HCT116 (cell line): ENCODE data around the gene ZEB2. TPM values are rescaled to one million over a fixed set of nuclear protein-coding genes. Genes with fewer than 3 reads are reported as not detected.

Source experiments
- ATAC-seq: fragments of 200-7000 bp; cut with Tn5 transposase; 2 replicates; pipeline ENCODE4 v1.9.1; 2020; ENCODE audit warnings: mild to moderate bottlenecking, moderate library complexity
- BruUV-seq: library from RNA; stranded (reverse); fragments of 400-500 nt; replicated peaks from 2 replicates; lab custom pipeline; 2021; lab: Mats Ljungman, UMichigan
- CTCF ChIA-PET: fragments of 300-600 bp; sonication (Branson Sonifier 250); formaldehyde crosslinking; loops from one replicate; lab custom pipeline; 2021; ENCODE audit warnings: antibody characterized with exemption; lab: Charles Lee
- POLR2A ChIA-PET: fragments of 300-600, 350-600 bp; sonication (Branson Sonifier 250); formaldehyde crosslinking; loops from one replicate; lab custom pipeline; 2021; ENCODE audit warnings: antibody characterized with exemption; lab: Charles Lee
- RAD21 ChIA-PET, 2 experiments: fragments of 300-600 bp; sonication (Branson Sonifier 250); formaldehyde crosslinking; loops; one replicate each; lab custom pipeline; 2023; ENCODE audit warnings: low total read pairs in 2 of 2; ENCODE audit not compliant: uncharacterized antibody in 2 of 2, unreplicated experiment in 2 of 2, low non-redundant PET in 1 of 2; lab: Charles Lee
- DNase-seq: peaks from one replicate; pipeline ENCODE4 v3.0.0-alpha.2; 2010; ENCODE audit warnings: low read depth, low spot score
- H2AFZ ChIP-seq: fragments of 200-600 bp; shearing (Covaris generic), sonication (generic); 2 replicates; pipeline ENCODE4 v1.6.1; 2017; ENCODE audit warnings: low read depth, mixed run types, mixed read lengths, antibody characterized with exemption, low read length; ENCODE audit not compliant: poor library complexity, severe bottlenecking
- H3K27ac ChIP-seq: 2 replicates; pipeline ENCODE4 v1.5.1; 2012; ENCODE audit warnings: low read depth, low read length
- H3K27me3 ChIP-seq: fragments of 200-600 bp; sonication (generic); 2 replicates; pipeline ENCODE4 v1.6.1; 2016; ENCODE audit warnings: mixed run types, low read length, mixed read lengths; ENCODE audit not compliant: insufficient read depth
- H3K36me3 ChIP-seq, 2 experiments: fragments of 200-500 bp in 1 of 2; fragments of 200-600 bp in 1 of 2; sonication (Bioruptor generic) in 1 of 2; sonication (generic) in 1 of 2; 2 replicates each; pipeline versions ENCODE4 v1.5.1 to v1.6.1; 2014 to 2016; ENCODE audit warnings: low read length in 2 of 2, inconsistent platforms in 1 of 2, mixed read lengths in 1 of 2, mixed run types in 1 of 2; ENCODE audit not compliant: insufficient read depth in 2 of 2, control insufficient read depth in 1 of 2
- H3K4me1 ChIP-seq, 2 experiments: fragments of 200-600 bp in 1 of 2; sonication (generic) in 1 of 2; 2 replicates each; pipeline versions ENCODE4 v1.5.1 to v1.6.1; 2012 to 2017; ENCODE audit warnings: low read length in 2 of 2, inconsistent platforms in 1 of 2, mild to moderate bottlenecking in 1 of 2, mixed read lengths in 1 of 2, mixed run types in 1 of 2, moderate library complexity in 1 of 2; ENCODE audit not compliant: insufficient read depth in 2 of 2, control insufficient read depth in 1 of 2
- H3K4me2 ChIP-seq: fragments of 200-600 bp; sonication (generic); 2 replicates; pipeline ENCODE4 v1.6.1; 2017; ENCODE audit warnings: mixed run types, low read length, mixed read lengths
- H3K4me3 ChIP-seq, 2 experiments: fragments of 200-600 bp in 1 of 2; sonication (generic) in 1 of 2; replicated peaks in 1 of 2; 2 replicates each; pipeline ENCODE4 v1.5.1; 2011 to 2016; ENCODE audit warnings: low read length in 2 of 2, control low read depth in 1 of 2, low read depth in 1 of 2, mild to moderate bottlenecking in 1 of 2, mixed read lengths in 1 of 2, mixed run types in 1 of 2
- H3K79me2 ChIP-seq: fragments of 200-600 bp; sonication (generic); 2 replicates; pipeline ENCODE4 v1.6.1; 2017; ENCODE audit warnings: mild to moderate bottlenecking, mixed run types, low read length, moderate library complexity, mixed read lengths; ENCODE audit not compliant: insufficient read depth
- H3K9ac ChIP-seq: fragments of 200-600 bp; sonication (generic); 2 replicates; pipeline ENCODE4 v1.6.1; 2016; ENCODE audit warnings: low read length, mixed read lengths
- H3K9me2 ChIP-seq: fragments of 200-600 bp; sonication (generic), shearing (Covaris generic); 2 replicates; pipeline ENCODE4 v1.6.1; 2017; ENCODE audit warnings: mixed run types, mild to moderate bottlenecking, moderate library complexity; ENCODE audit not compliant: insufficient read depth
- H3K9me3 ChIP-seq, 2 experiments: fragments of 200-500 bp in 1 of 2; fragments of 200-600 bp in 1 of 2; sonication (Bioruptor generic) in 1 of 2; sonication (generic) in 1 of 2; 2 replicates each; pipeline ENCODE4 v1.6.1; 2014 to 2017; ENCODE audit warnings: low read length in 2 of 2, mixed read lengths in 2 of 2, inconsistent platforms in 1 of 2, low read depth in 1 of 2, mild to moderate bottlenecking in 1 of 2, mixed run types in 1 of 2, moderate library complexity in 1 of 2; ENCODE audit not compliant: control insufficient read depth in 1 of 2, insufficient read depth in 1 of 2
- H4K20me1 ChIP-seq: fragments of 200-600 bp; sonication (generic), shearing (Covaris generic); 2 replicates; pipeline ENCODE4 v1.6.1; 2017; ENCODE audit warnings: mixed run types, mild to moderate bottlenecking, moderate library complexity; ENCODE audit not compliant: insufficient read depth
- CEBPB ChIP-seq: IDR thresholded peaks from 2 replicates; pipeline ENCODE4 v1.6.1; 2012; ENCODE audit warnings: low read depth
- ELF1 ChIP-seq: IDR thresholded peaks from 2 replicates; pipeline ENCODE4 v1.6.1; 2012; ENCODE audit warnings: low read depth, borderline replicate concordance
- EZH2 ChIP-seq: fragments of 200-600 bp; sonication (generic); IDR thresholded peaks from 2 replicates; pipeline ENCODE4 v1.6.1; 2017; ENCODE audit warnings: antibody characterized with exemption, mixed run types
- FOSL1 ChIP-seq: IDR thresholded peaks from 2 replicates; pipeline ENCODE4 v1.6.1; 2012; ENCODE audit warnings: low read depth
- RAD21 ChIP-seq: IDR thresholded peaks from 2 replicates; pipeline ENCODE4 v1.6.1; 2012; ENCODE audit warnings: low read depth, mild to moderate bottlenecking
- SRF ChIP-seq: IDR thresholded peaks from 2 replicates; pipeline ENCODE4 v1.6.1; 2012; ENCODE audit warnings: low read depth
- TCF7L2 ChIP-seq: IDR thresholded peaks from 2 replicates; pipeline ENCODE4 v1.7.0; 2011; ENCODE audit warnings: borderline replicate concordance, inconsistent platforms; ENCODE audit not compliant: insufficient read depth, insufficient read length; ENCODE audit errors: extremely low read depth
- ZFX ChIP-seq: fragments of 450-650 bp; IDR thresholded peaks from 2 replicates; pipeline ENCODE4 v1.6.1; 2017
- intact Hi-C: fragments of 100-400 bp; cut with micrococcal nuclease; formaldehyde crosslinking; loops from 2 replicates; pipeline ENCODE4 v1.10.0; 2022
- total RNA-seq: library from RNA; stranded (reverse); gene quantifications from one replicate; pipeline ENCODE4 v1.2.1, GENCODE V29; 2021; ENCODE audit not compliant: unreplicated experiment
- TF ChIP-seq, protein P1 (sequence below): IDR thresholded peaks from 2 replicates; pipeline ENCODE4 v1.6.1; 2011; ENCODE audit warnings: mild to moderate bottlenecking, low read length, moderate library complexity; ENCODE audit not compliant: insufficient replicate concordance; ENCODE audit errors: extremely low read depth
- TF ChIP-seq, protein P2 (sequence below): IDR thresholded peaks from 2 replicates; pipeline ENCODE4 v1.6.1; 2012; ENCODE audit warnings: low read depth
- TF ChIP-seq, protein P3 (sequence below): IDR thresholded peaks from 2 replicates; pipeline ENCODE4 v1.6.1; 2012

The ZEB2 gene
- total RNA-seq, 1 experiment from 2014 or later = 0.81 TPM

DNA sequence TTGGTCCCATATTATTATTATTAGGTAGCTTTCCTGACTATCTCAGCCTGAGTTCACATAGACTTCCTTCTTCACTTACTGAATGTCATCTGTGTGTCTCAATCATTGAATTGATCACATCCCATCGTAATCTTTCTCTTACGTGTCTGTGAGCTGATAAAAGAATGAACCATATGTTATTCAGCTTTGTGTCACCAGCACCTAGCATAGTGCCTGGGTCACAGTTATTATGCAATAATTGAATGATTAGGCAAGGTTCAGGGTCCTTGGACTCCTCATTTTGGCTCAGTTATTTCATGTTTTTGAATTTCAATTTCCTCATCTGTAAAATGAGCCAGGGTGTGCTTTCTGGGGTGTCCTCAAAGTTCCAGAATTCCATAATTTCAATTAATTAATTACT is 107.2 kb downstream of the ZEB2 start:
- DNase-seq (no peak), ATAC-seq (no peak)
- Histone ChIP-seq H3K9me3 (no peaks in the 10 kb centered on the region), H2AFZ (no peak overlapping the region), H3K36me3 (no peaks in the 10 kb centered on the region), H3K9me2 (no peaks in the 10 kb centered on the region), H3K27ac (no peak overlapping the region), H4K20me1 (no peaks in the 10 kb centered on the region), H3K9ac (no peak overlapping the region), H3K4me2 (no peak overlapping the region), H3K4me3 (no peak overlapping the region), H3K79me2 (no peaks in the 10 kb centered on the region), H3K4me1 (no peaks in the 10 kb centered on the region), H3K27me3 (no peaks in the 10 kb centered on the region)
- ChIA-PET CTCF (no interaction called here), POLR2A (no interaction called here), RAD21 (no interaction called here)
- no TSS peak for BruUV-seq
- intact Hi-C loops = no loop called here
- no peak for TF ChIP-seq CEBPB
- TF ChIP-seq, protein P1, sequence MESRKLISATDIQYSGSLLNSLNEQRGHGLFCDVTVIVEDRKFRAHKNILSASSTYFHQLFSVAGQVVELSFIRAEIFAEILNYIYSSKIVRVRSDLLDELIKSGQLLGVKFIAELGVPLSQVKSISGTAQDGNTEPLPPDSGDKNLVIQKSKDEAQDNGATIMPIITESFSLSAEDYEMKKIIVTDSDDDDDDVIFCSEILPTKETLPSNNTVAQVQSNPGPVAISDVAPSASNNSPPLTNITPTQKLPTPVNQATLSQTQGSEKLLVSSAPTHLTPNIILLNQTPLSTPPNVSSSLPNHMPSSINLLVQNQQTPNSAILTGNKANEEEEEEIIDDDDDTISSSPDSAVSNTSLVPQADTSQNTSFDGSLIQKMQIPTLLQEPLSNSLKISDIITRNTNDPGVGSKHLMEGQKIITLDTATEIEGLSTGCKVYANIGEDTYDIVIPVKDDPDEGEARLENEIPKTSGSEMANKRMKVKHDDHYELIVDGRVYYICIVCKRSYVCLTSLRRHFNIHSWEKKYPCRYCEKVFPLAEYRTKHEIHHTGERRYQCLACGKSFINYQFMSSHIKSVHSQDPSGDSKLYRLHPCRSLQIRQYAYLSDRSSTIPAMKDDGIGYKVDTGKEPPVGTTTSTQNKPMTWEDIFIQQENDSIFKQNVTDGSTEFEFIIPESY = no peak
- no peak for TF ChIP-seq TCF7L2
- no peak for TF ChIP-seq ZFX
- TF ChIP-seq ELF1 = no peak
- TF ChIP-seq SRF = no peak
- TF ChIP-seq, protein P2, sequence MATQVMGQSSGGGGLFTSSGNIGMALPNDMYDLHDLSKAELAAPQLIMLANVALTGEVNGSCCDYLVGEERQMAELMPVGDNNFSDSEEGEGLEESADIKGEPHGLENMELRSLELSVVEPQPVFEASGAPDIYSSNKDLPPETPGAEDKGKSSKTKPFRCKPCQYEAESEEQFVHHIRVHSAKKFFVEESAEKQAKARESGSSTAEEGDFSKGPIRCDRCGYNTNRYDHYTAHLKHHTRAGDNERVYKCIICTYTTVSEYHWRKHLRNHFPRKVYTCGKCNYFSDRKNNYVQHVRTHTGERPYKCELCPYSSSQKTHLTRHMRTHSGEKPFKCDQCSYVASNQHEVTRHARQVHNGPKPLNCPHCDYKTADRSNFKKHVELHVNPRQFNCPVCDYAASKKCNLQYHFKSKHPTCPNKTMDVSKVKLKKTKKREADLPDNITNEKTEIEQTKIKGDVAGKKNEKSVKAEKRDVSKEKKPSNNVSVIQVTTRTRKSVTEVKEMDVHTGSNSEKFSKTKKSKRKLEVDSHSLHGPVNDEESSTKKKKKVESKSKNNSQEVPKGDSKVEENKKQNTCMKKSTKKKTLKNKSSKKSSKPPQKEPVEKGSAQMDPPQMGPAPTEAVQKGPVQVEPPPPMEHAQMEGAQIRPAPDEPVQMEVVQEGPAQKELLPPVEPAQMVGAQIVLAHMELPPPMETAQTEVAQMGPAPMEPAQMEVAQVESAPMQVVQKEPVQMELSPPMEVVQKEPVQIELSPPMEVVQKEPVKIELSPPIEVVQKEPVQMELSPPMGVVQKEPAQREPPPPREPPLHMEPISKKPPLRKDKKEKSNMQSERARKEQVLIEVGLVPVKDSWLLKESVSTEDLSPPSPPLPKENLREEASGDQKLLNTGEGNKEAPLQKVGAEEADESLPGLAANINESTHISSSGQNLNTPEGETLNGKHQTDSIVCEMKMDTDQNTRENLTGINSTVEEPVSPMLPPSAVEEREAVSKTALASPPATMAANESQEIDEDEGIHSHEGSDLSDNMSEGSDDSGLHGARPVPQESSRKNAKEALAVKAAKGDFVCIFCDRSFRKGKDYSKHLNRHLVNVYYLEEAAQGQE = no peak
- TF ChIP-seq, protein P3, sequence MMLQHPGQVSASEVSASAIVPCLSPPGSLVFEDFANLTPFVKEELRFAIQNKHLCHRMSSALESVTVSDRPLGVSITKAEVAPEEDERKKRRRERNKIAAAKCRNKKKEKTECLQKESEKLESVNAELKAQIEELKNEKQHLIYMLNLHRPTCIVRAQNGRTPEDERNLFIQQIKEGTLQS = no peak
- no peak for TF ChIP-seq EZH2
- TF ChIP-seq FOSL1 = no peak
- no peak for TF ChIP-seq RAD21
